GM23338 (cell line): ENCODE results near the gene ZNF12. TPM values are rescaled to one million over a fixed set of nuclear protein-coding genes. Genes with fewer than 3 reads are reported as not detected.

ENCODE experiments used
- ATAC-seq: fragments of 200-7000 bp; cut with Tn5 transposase; 3 replicates; pipeline ENCODE4 v1.9.1; 2020
- DNase-seq: peaks from one replicate; pipeline ENCODE4 v3.0.0-alpha.2; 2015; ENCODE audit warnings: low spot score
- H2AFZ ChIP-seq: fragments of 200-600 bp; sonication (generic); 2 replicates; pipeline ENCODE4 v1.8.0; 2016; ENCODE audit warnings: antibody characterized with exemption, mild to moderate bottlenecking, moderate library complexity
- H3F3A ChIP-seq: fragments of 200-600 bp; sonication (generic); replicated peaks from 2 replicates; pipeline ENCODE4 v1.8.0; 2017; ENCODE audit warnings: antibody characterized with exemption, mixed run types, low read depth
- H3K27ac ChIP-seq: fragments of 200-600 bp; sonication (generic); 2 replicates; pipeline ENCODE4 v1.6.1; 2016; ENCODE audit warnings: low read depth
- H3K27me3 ChIP-seq: fragments of 200-600 bp; sonication (generic); 2 replicates; pipeline ENCODE4 v1.8.0; 2016; ENCODE audit warnings: mild to moderate bottlenecking, mixed run types, moderate library complexity; ENCODE audit not compliant: insufficient read depth
- H3K36me3 ChIP-seq: fragments of 200-600 bp; sonication (generic); 2 replicates; pipeline ENCODE4 v1.8.0; 2016; ENCODE audit warnings: mild to moderate bottlenecking; ENCODE audit not compliant: insufficient read depth
- H3K4me1 ChIP-seq: fragments of 200-600 bp; sonication (generic); 2 replicates; pipeline ENCODE4 v1.8.0; 2016; ENCODE audit warnings: mild to moderate bottlenecking, moderate library complexity; ENCODE audit not compliant: insufficient read depth
- H3K4me2 ChIP-seq: fragments of 200-600 bp; sonication (generic); 2 replicates; pipeline ENCODE4 v1.7.1; 2017; ENCODE audit warnings: mixed run types
- H3K4me3 ChIP-seq: fragments of 200-600 bp; sonication (generic); 2 replicates; pipeline ENCODE4 v1.6.1; 2016; ENCODE audit warnings: mixed run types
- H3K79me2 ChIP-seq: fragments of 200-600 bp; sonication (generic); replicated peaks from 2 replicates; pipeline ENCODE4 v1.8.0; 2017; ENCODE audit warnings: mild to moderate bottlenecking; ENCODE audit not compliant: insufficient read depth
- H3K9me2 ChIP-seq: fragments of 200-600 bp; sonication (generic); 2 replicates; pipeline ENCODE4 v1.8.0; 2017; ENCODE audit not compliant: insufficient read depth
- H4K20me1 ChIP-seq: fragments of 200-600 bp; sonication (generic); replicated peaks from 2 replicates; pipeline ENCODE4 v1.8.0; 2017; ENCODE audit warnings: mild to moderate bottlenecking; ENCODE audit not compliant: insufficient read depth
- H3K27ac Mint-ChIP-seq: 2 replicates; pipeline ENCODE4 v1.8.0; 2020; ENCODE audit warnings: inconsistent platforms, mild to moderate bottlenecking, moderate library complexity, mixed read lengths
- H3K27me3 Mint-ChIP-seq: 3 replicates; pipeline ENCODE4 v1.8.0; 2022; ENCODE audit warnings: low read depth, mild to moderate bottlenecking, moderate library complexity, mixed read lengths, inconsistent platforms; ENCODE audit not compliant: insufficient read depth, poor library complexity
- H3K36me3 Mint-ChIP-seq: 3 replicates; pipeline ENCODE4 v1.8.0; 2021; ENCODE audit warnings: low read depth, mild to moderate bottlenecking, inconsistent platforms, moderate library complexity, mixed read lengths
- H3K4me1 Mint-ChIP-seq: 3 replicates; pipeline ENCODE4 v1.8.0; 2020; ENCODE audit warnings: mild to moderate bottlenecking, inconsistent platforms, mixed read lengths
- H3K4me3 Mint-ChIP-seq: 3 replicates; pipeline ENCODE4 v1.8.0; 2021; ENCODE audit warnings: moderate library complexity, mild to moderate bottlenecking, inconsistent platforms, mixed read lengths
- H3K9me3 Mint-ChIP-seq: 3 replicates; pipeline ENCODE4 v1.8.0; 2020; ENCODE audit warnings: moderate library complexity, mild to moderate bottlenecking, inconsistent platforms, mixed read lengths
- CREB1 ChIP-seq: fragments of 250-450 bp; sonication (Bioruptor Pico); IDR thresholded peaks from 2 replicates; pipeline ENCODE4 v1.5.0; 2020; ENCODE audit warnings: low read depth, mild to moderate bottlenecking, moderate library complexity
- EZH2 ChIP-seq: fragments of 200-600 bp; sonication (generic); IDR thresholded peaks from one replicate; pipeline ENCODE4 v1.8.0; 2017; ENCODE audit warnings: antibody characterized with exemption, mild to moderate bottlenecking, low read depth; ENCODE audit not compliant: unreplicated experiment
- EZH2phosphoT487 ChIP-seq: fragments of 200-600 bp; sonication (generic); IDR thresholded peaks from one replicate; pipeline ENCODE4 v1.8.1; 2018; ENCODE audit warnings: antibody characterized with exemption; ENCODE audit not compliant: unreplicated experiment
- JUNB ChIP-seq: IDR thresholded peaks from one replicate; pipeline ENCODE4 v1.6.1; 2016; ENCODE audit warnings: antibody characterized with exemption; ENCODE audit not compliant: unreplicated experiment
- NANOG ChIP-seq: IDR thresholded peaks from 2 replicates; pipeline ENCODE4 v1.6.1; 2016; ENCODE audit warnings: antibody characterized with exemption, borderline replicate concordance
- POLR2AphosphoS5 ChIP-seq: IDR thresholded peaks from 2 replicates; pipeline ENCODE4 v1.6.1; 2016; ENCODE audit warnings: antibody characterized with exemption, low read depth
- STAT1 ChIP-seq: IDR thresholded peaks from one replicate; pipeline ENCODE4 v1.6.1; 2016; ENCODE audit warnings: antibody characterized with exemption; ENCODE audit not compliant: unreplicated experiment
- ZNF114 ChIP-seq: fragments of 250-450 bp; sonication (Bioruptor Pico); IDR thresholded peaks from 2 replicates; pipeline ENCODE4 v1.5.0; 2020; ENCODE audit warnings: mild to moderate bottlenecking, moderate library complexity
- ZNF331 ChIP-seq: fragments of 250-450 bp; sonication (Bioruptor Pico); IDR thresholded peaks from 2 replicates; pipeline ENCODE4 v1.5.0; 2020; ENCODE audit warnings: low read depth, mild to moderate bottlenecking, moderate library complexity
- polyA plus RNA-seq: library from polyadenylated mRNA; unstranded; fragments of >200 nt; fragmentation: Nextera tagmentation; extraction: Ambion mirVana; gene quantifications from 2 replicates; pipeline ENCODE4 v1.2.1, GENCODE V29; 2016
- total RNA-seq: library from RNA; depleted of rRNA; stranded (reverse); fragments of >200 nt; shearing (Covaris generic); gene quantifications from 2 replicates; pipeline ENCODE4 v1.2.3, GENCODE V29; 2014
- TF ChIP-seq, protein P1 (sequence below), 2 experiments: fragments of 200-600 bp in 1 of 2; sonication (generic) in 1 of 2; conservative IDR thresholded peaks; 2 replicates each; pipeline versions ENCODE4 v1.5.1 to v1.6.1; 2016 to 2017; ENCODE audit warnings: antibody characterized with exemption in 2 of 2, low read depth in 2 of 2, mild to moderate bottlenecking in 2 of 2, moderate library complexity in 1 of 2
- TF ChIP-seq, protein P2 (sequence below): fragments of 250-450 bp; sonication (Bioruptor Pico); IDR thresholded peaks from 2 replicates; pipeline ENCODE4 v1.5.0; 2020; ENCODE audit warnings: mild to moderate bottlenecking, moderate library complexity
- TF ChIP-seq, protein P3 (sequence below): IDR thresholded peaks from one replicate; pipeline ENCODE4 v1.6.1; 2018; ENCODE audit warnings: antibody characterized with exemption; ENCODE audit not compliant: unreplicated experiment
- TF ChIP-seq, protein P4 (sequence below): IDR thresholded peaks from 2 replicates; pipeline ENCODE4 v1.6.1; 2016; ENCODE audit warnings: antibody characterized with exemption

Gene ZNF12
- total and polyA plus RNA-seq, 2 experiments from 2014 or later, result 9.6 to 17.8 TPM

DNA sequence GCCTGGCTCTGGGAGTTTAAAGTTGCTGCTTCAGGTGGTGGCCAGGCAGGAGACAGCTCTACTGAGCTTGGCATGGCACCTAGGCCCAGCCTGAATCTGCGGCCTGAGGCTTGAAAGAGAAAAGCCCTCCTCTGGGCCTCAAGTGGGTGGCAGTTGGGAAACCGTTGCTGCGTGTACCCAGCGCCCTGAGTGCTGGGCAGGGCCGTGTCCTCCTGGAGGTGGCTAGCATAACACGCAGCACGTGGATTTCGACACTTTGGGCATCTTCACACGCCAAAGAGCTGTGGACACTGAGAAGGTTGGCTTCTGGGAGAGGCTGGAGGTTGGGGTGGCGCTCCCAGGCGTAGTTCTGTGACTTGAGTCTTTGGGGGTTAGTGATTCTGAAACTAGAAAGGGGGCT, 67.1 kb downstream of the ZNF12 start:
- no peak overlapping the region for H3K4me2 ChIP-seq

More for the DNA sequence above, 67.1 kb downstream of the ZNF12 start:
- Mint-ChIP-seq H3K27ac (no peak overlapping the region), H3K36me3 (peaks cover 9% of the 10 kb centered on the region), H3K9me3 (no peaks in the 10 kb centered on the region), H3K27me3 (peaks cover 27% of the 10 kb centered on the region), H3K4me1 (peaks cover 18% of the 10 kb centered on the region; the same call in 2 of the 3 replicates), H3K4me3 (peak overlapping the region; percentile 7; the same call in 1 of the 3 replicates)
- Histone ChIP-seq H2AFZ (no peak overlapping the region), H3K4me1 (no peaks in the 10 kb centered on the region; the same call in 1 of the 2 replicates), H3K36me3 (no peaks in the 10 kb centered on the region), H3K9me2 (no peaks in the 10 kb centered on the region), H3K27ac (no peak overlapping the region), H3K4me3 (no peak overlapping the region), H3K79me2 (no peaks in the 10 kb centered on the region), H4K20me1 (no peaks in the 10 kb centered on the region; the same call in 1 of the 2 replicates), H3F3A (no peaks in the 10 kb centered on the region), H3K27me3 (no peaks in the 10 kb centered on the region)
- no peak for ATAC-seq
- no peak for TF ChIP-seq STAT1
- TF ChIP-seq POLR2AphosphoS5, result no peak
- TF ChIP-seq, protein P1, sequence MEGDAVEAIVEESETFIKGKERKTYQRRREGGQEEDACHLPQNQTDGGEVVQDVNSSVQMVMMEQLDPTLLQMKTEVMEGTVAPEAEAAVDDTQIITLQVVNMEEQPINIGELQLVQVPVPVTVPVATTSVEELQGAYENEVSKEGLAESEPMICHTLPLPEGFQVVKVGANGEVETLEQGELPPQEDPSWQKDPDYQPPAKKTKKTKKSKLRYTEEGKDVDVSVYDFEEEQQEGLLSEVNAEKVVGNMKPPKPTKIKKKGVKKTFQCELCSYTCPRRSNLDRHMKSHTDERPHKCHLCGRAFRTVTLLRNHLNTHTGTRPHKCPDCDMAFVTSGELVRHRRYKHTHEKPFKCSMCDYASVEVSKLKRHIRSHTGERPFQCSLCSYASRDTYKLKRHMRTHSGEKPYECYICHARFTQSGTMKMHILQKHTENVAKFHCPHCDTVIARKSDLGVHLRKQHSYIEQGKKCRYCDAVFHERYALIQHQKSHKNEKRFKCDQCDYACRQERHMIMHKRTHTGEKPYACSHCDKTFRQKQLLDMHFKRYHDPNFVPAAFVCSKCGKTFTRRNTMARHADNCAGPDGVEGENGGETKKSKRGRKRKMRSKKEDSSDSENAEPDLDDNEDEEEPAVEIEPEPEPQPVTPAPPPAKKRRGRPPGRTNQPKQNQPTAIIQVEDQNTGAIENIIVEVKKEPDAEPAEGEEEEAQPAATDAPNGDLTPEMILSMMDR (conservative IDR thresholded peaks at IDR 0.05; ENCODE audit: low read depth in 2 of 2), result no peak
- TF ChIP-seq, protein P2, sequence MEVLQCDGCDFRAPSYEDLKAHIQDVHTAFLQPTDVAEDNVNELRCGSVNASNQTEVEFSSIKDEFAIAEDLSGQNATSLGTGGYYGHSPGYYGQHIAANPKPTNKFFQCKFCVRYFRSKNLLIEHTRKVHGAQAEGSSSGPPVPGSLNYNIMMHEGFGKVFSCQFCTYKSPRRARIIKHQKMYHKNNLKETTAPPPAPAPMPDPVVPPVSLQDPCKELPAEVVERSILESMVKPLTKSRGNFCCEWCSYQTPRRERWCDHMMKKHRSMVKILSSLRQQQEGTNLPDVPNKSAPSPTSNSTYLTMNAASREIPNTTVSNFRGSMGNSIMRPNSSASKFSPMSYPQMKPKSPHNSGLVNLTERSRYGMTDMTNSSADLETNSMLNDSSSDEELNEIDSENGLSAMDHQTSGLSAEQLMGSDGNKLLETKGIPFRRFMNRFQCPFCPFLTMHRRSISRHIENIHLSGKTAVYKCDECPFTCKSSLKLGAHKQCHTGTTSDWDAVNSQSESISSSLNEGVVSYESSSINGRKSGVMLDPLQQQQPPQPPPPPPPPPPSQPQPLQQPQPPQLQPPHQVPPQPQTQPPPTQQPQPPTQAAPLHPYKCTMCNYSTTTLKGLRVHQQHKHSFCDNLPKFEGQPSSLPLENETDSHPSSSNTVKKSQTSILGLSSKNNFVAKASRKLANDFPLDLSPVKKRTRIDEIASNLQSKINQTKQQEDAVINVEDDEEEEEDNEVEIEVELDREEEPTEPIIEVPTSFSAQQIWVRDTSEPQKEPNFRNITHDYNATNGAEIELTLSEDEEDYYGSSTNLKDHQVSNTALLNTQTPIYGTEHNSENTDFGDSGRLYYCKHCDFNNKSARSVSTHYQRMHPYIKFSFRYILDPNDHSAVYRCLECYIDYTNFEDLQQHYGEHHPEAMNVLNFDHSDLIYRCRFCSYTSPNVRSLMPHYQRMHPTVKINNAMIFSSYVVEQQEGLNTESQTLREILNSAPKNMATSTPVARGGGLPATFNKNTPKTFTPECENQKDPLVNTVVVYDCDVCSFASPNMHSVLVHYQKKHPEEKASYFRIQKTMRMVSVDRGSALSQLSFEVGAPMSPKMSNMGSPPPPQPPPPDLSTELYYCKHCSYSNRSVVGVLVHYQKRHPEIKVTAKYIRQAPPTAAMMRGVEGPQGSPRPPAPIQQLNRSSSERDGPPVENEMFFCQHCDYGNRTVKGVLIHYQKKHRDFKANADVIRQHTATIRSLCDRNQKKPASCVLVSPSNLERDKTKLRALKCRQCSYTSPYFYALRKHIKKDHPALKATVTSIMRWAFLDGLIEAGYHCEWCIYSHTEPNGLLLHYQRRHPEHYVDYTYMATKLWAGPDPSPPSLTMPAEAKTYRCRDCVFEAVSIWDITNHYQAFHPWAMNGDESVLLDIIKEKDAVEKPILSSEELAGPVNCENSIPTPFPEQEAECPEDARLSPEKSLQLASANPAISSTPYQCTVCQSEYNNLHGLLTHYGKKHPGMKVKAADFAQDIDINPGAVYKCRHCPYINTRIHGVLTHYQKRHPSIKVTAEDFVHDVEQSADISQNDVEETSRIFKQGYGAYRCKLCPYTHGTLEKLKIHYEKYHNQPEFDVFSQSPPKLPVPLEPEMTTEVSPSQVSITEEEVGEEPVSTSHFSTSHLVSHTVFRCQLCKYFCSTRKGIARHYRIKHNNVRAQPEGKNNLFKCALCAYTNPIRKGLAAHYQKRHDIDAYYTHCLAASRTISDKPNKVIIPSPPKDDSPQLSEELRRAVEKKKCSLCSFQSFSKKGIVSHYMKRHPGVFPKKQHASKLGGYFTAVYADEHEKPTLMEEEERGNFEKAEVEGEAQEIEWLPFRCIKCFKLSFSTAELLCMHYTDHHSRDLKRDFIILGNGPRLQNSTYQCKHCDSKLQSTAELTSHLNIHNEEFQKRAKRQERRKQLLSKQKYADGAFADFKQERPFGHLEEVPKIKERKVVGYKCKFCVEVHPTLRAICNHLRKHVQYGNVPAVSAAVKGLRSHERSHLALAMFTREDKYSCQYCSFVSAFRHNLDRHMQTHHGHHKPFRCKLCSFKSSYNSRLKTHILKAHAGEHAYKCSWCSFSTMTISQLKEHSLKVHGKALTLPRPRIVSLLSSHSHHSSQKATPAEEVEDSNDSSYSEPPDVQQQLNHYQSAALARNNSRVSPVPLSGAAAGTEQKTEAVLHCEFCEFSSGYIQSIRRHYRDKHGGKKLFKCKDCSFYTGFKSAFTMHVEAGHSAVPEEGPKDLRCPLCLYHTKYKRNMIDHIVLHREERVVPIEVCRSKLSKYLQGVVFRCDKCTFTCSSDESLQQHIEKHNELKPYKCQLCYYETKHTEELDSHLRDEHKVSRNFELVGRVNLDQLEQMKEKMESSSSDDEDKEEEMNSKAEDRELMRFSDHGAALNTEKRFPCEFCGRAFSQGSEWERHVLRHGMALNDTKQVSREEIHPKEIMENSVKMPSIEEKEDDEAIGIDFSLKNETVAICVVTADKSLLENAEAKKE, result no peak
- TF ChIP-seq ZNF114, result no peak
- no peak for TF ChIP-seq CREB1 (CRISPR knock-in tag)
- no peak for TF ChIP-seq NANOG
- TF ChIP-seq EZH2phosphoT487, result no peak
- no peak for TF ChIP-seq EZH2
- TF ChIP-seq, protein P3, sequence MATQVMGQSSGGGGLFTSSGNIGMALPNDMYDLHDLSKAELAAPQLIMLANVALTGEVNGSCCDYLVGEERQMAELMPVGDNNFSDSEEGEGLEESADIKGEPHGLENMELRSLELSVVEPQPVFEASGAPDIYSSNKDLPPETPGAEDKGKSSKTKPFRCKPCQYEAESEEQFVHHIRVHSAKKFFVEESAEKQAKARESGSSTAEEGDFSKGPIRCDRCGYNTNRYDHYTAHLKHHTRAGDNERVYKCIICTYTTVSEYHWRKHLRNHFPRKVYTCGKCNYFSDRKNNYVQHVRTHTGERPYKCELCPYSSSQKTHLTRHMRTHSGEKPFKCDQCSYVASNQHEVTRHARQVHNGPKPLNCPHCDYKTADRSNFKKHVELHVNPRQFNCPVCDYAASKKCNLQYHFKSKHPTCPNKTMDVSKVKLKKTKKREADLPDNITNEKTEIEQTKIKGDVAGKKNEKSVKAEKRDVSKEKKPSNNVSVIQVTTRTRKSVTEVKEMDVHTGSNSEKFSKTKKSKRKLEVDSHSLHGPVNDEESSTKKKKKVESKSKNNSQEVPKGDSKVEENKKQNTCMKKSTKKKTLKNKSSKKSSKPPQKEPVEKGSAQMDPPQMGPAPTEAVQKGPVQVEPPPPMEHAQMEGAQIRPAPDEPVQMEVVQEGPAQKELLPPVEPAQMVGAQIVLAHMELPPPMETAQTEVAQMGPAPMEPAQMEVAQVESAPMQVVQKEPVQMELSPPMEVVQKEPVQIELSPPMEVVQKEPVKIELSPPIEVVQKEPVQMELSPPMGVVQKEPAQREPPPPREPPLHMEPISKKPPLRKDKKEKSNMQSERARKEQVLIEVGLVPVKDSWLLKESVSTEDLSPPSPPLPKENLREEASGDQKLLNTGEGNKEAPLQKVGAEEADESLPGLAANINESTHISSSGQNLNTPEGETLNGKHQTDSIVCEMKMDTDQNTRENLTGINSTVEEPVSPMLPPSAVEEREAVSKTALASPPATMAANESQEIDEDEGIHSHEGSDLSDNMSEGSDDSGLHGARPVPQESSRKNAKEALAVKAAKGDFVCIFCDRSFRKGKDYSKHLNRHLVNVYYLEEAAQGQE, result no peak
- no peak for TF ChIP-seq JUNB
- TF ChIP-seq ZNF331, result no peak
- TF ChIP-seq, protein P4, sequence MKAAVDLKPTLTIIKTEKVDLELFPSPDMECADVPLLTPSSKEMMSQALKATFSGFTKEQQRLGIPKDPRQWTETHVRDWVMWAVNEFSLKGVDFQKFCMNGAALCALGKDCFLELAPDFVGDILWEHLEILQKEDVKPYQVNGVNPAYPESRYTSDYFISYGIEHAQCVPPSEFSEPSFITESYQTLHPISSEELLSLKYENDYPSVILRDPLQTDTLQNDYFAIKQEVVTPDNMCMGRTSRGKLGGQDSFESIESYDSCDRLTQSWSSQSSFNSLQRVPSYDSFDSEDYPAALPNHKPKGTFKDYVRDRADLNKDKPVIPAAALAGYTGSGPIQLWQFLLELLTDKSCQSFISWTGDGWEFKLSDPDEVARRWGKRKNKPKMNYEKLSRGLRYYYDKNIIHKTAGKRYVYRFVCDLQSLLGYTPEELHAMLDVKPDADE, result no peak
- no peak for DNase-seq
